Choroid plexus epithelial cell (primary cell): Measurements from ENCODE around the gene TSPO.

Experiments
- DNase-seq: peaks from one replicate; pipeline ENCODE4 v3.0.0-alpha.2; 2010; ENCODE audit warnings: low read depth
- H3K4me3 ChIP-seq: 2 replicates; pipeline ENCODE4 v1.5.1; 2011; ENCODE audit warnings: low read depth, mild to moderate bottlenecking, control low read depth, low read length, moderate library complexity
- CTCF ChIP-seq: conservative IDR thresholded peaks from 2 replicates; pipeline ENCODE4 v1.5.1; 2011; ENCODE audit warnings: low read depth, mild to moderate bottlenecking, control low read depth, inconsistent platforms, low read length, moderate library complexity

Gene TSPO

GRCh38 chr22:43212434-43212952 is 61.1 kb downstream of the TSPO start:
- no peak for TF ChIP-seq CTCF
- no peak overlapping the region for H3K4me3 ChIP-seq

More at GRCh38 chr22:43212434-43212952, 61.1 kb downstream of the TSPO start:
- no peak for DNase-seq
